ELR (cell line): Measurements from ENCODE around the gene SRGAP3.

Experiments used
- DNase-seq: peaks from one replicate; pipeline ENCODE4 v3.0.0-alpha.2; 2015; ENCODE audit warnings: low read depth

The SRGAP3 gene

DNA sequence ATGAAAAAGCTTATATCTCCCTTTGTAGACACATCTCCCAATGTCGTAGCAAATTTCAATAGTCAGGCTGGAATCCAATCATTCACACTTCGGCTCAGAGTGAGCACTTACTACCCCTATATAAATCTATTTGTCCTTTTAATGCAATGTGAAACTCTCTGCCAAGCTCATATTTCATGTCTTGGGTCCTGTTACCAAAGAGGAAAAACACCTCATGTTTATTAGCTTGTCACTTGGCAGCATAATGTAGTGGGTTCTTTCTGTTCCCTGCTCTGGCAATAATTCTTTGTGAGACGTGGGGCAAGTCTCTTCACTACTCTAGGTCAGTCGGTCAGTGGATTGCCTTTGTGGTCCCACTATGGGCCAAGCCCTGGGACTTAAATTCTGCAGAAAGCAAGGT lies 107.1 kb downstream of the SRGAP3 start:
- no peak for DNase-seq

DNA sequence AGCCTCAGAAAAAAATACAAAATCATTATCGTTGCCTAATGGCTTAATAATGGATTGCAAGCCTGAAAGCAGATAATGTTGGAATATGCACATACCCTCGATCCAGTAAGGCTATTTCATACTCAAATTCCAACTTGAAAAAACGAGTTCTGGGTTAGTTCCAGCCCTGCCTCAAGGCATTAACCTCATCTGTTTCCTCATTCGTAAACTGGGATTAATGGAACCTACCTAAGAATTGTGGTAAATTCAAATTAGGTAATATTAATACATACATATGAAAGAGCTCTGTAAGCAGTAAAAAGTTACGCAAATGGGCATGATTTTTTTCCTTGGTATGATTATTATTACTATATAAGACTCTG lies 107.5 kb downstream of the SRGAP3 start:
- DNase-seq, result no peak

DNA sequence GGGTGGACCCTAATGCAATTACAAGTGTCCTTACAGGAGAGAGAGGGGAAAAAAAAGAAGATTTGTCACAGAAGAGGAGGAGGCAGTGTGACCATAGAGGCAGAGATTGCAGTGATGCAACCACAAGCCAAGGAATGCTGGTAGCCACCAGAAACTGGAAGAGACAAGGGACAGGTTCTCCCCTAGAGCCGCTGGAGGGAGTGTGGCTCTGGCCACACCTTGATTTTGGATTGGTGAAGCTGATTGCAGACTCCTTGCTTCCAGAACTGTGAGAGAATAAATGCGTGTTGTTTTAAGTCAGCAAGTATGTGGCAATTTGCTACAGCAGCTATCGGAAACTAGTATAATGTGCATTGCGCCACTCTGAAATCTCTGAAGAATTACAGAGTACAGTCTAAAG lies 110.1 kb downstream of the SRGAP3 start:
- no peak for DNase-seq

DNA sequence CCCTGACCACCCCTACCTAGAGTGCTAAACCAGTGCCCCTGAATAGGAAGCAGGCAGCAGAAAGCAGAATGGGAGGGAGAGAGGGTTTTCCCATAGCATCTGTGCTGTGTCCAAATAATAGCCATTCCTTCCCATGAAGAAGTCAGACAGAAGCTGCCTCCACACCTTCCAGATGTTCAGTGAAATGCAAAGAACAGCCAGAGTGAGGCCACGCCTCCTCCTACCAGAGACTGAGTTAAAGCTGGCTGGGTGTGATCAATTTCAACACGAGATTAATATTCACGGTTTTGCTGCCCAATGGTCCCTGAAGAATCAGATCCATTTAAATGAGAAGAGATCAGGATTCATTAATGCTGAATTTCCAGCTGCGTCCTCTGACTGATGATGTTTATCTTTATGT lies 111.8 kb downstream of the SRGAP3 start:
- DNase-seq, result no peak

DNA sequence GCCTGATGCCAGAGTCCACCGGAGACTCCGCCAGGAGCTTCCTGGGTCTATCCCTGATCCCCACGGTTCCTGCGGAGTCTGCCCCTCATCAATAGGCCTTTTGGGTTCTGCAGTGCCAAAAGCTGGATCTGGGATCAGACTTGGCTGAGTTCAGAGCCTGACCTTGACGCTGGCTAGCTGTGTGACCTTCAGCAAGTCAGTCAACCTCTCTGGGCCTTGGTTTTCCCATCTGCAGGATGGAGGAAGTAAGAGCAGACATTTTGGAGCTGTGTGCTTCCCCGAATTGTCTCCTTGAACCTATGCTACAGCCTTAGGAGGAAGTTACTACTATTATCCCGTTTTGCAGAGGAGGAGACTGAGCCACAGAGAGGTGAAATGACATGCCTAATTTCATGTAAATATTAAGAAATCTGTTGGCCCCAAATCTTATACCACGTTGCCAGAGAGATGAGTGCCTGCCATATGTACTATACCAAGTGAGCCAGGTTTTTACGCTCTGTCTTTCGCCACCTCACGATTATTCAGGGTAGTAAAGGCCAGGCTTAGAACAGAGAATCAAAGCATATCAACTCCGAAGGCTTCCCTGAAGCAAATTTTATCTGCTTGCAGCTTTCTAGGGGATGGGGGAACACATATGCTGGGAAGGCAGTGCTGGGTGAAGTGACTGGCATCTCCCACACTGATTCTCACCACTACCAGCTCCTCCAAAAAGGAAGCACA lies 112.5 kb downstream of the SRGAP3 start:
- DNase-seq, result no peak

DNA sequence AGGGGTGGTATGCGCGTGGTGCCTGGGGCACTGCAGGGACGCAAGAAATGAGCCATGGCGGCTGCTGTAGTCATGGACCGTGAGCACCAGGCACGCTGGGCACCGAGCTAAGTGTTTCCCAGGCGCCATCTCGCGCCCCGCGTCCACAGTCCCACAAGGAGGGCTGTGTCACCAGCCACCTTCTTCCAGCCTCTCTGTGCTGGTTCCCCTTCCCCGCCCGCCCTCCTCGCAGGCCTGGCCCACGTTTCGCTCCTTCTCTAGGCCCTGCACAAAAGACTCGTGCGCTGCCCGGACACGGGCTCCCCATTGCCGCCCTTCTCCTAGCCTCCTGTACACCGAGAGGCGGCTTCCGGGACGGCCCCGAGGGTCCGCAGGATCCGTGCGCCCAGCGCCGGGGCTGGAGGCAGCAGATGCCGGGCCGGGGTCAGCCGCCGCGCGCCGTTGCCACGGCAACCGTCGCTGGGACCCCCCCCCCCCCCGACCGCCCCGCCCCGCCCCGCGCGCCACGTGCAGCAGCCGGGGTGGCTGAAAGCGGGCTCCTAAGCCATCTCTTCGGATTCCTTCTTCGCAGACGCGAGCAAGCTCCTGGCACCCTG lies 113.4 kb downstream of the SRGAP3 start:
- no peak for DNase-seq

DNA sequence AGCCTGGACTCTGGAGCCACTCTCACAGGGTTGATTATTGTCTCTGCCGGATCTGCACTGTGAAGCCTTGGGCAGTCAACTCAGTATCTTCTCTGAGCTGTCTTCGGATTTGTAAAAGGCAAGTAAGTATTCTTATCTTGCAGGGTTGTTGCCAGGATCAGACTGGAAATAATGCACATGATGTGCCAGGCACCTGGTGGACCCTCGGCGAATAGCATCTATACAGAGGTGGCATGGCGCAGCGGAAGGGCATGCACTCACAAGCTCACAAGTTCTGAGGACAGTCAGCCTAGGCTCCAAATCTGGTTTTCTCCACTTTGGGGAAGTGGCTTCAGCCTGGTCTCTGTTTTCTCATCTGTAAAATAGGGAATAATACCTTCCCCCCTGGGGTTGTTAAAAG lies 113.9 kb downstream of the SRGAP3 start:
- no peak for DNase-seq

DNA sequence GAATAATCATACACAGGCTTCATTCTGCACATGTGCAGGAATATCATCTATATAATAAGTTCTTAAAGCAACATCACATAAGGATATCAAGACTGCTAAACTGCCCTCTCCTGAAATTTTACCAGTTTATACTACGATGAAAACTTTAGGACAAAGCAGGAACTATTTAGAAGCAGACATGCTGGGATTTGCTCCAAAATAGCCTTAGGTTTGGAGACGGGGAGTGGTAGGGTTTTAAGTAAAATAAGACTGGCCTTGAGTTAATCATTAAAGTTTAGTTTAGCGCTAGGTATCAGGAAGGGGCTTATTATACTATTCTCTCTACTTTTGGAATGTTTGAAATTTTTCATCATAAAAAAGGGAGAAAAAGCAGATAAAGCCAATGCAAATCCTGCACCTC lies 115.8 kb downstream of the SRGAP3 start:
- DNase-seq, result no peak

DNA sequence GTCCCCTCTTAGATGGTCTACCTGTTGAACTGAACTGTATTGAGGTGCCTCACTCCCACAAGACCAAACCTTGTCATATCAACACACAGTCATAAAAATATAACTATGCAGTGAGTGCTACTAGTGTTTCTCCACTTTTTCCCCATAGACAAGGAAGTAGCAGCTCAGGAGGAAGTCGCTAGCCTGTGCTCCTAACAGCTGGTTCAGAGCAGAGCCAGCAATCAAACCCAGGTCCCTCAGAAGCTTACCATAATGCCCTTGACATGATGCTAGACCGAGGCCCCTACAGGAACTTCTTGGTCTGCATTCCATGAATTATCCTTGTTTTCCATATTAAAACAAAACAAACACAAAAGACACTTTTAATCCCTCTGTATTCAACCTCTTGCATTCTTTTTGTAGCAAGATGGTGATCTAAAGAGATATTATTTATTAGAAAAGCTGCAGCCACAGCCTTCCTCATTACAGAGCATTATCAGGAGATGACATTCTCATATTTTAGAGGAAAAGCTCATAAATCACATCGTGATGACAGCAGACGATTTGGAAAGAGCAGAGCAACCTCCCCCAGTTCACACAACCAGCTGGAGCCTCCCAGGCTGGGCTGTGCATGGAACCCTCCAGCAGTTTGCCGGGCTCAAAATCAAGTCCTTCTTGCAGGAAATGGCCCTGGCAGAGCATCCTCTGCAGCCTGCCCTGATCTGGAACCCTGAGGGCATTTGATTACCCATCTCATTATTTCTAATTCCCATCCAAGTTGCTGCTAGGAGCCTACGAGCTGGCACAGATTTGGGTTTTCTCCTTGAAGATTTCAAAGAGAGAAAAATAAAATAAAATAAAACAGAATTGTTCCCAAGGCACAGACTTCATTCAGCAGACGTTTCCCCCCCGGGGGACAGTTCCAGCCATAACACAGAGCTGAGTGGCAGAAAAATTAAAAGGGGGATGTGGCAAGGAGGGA lies 118.8 kb downstream of the SRGAP3 start:
- no peak for DNase-seq

DNA sequence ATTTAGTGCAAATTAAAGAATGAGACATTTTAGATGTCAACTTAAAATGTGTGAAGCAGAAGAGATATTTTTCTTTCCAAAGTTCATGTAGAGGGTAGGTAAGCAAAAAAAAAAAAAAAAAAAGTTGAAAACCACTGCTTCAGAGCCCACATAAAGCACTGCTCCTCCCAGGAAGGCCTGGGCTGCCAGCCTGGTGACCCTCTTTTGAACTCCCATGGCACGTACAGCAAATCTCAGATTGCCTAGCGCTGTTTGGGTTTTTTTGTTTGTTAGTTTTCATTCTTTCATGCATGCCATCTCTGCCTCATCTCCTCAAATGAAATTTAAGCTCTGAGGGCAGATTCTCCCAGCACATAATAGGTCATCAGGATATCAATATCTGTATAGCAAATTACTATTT lies 120.1 kb downstream of the SRGAP3 start:
- DNase-seq, result no peak

DNA sequence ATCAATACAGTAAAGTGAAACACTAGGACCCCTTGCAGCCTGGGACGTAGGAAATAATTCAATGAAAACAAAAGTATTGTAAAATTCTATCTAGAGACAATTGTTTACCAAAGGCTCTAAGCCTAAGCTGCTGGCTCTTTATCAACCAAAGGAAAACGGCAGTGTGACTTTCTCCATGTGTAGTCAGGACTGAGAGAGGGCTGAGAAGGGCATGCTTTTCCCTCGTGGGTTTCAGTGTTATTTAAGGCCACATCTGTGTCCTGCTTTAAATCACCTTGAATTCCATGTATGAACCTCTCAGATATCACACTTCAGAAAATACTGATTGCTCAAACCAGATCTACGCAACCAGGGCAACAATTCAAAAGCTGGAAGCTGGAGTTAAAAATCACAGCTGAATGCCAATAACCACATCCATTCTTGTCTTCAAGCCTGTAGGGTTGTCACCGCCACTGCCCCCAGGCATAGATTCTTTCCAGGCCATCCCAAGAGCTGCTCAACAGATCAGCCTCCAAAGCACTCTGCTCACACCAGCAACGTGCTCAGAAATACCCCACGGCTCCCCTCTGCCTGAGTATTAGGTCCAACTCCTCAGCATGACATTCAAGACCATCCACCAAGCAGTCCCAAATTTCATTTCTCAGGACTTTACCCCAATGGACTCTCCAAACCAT lies 124.0 kb downstream of the SRGAP3 start:
- DNase-seq, result no peak

DNA sequence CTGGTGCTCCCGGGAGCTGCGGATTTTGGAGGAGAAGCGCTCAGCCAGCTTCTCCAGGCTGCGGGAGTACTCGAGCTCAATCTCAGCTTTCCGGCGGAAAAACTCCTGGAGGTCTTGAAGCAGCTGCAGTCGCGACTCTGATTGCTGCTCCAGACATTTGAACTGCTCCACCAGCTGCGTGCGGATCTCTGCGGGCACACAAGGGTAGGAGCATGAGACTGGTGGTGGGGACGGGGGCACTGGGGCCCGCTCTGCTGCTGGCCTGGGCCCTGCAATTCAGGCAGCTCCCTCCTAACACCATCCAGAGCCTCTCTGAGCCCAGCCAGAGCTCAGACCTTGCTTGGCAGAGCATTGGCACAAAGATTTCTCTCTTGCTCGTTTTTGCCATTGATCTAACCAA lies 124.7 kb downstream of the SRGAP3 start:
- no peak for DNase-seq

DNA sequence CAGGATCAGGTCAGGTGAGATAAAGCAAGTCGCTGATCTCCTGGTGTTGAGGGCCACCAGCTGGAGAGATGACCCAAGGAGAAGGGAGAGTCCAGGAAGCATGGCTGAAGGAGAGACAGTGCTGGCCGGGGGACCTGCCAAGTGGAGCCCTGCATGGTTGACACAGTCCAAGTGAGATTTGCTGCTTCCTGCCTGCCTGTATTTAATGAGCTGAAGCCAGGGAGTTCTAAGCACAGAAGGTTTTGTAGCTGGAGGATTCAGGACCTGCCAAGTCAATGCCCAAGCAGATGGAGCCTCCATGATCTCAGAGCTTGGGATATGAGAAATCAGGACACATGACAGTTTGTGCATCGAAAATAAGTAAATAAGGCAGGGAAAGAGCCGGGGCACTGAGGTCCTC lies 125.6 kb downstream of the SRGAP3 start:
- no peak for DNase-seq

DNA sequence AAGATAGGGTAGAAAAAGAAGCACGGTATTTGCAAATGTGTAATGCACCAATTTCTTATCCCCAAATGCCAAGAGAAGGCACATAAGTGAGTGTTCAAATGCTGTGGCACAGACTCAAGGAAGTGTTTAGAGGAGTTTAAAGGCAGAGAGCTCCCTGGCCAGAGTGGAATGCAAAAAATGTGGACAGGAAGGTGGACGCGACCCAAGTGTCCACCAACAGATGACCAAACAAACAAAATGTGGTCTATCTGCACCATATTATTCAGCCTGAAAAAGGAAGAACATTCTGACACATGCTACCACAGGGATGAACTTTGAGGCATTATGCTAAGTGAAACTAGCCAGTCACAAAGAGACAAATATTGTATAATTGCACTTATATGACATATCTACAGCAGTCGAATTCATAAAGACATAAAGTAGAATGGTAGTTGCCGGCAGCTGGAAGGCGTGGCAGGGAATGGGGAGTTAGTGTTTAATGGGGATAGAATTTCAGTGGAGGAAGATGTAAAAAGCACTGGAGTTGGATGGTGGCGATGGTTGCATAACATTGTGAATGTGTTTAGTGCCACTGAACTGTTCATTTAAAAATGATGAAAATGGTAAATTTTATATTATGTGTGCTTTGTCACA lies 126.6 kb downstream of the SRGAP3 start:
- no peak for DNase-seq

DNA sequence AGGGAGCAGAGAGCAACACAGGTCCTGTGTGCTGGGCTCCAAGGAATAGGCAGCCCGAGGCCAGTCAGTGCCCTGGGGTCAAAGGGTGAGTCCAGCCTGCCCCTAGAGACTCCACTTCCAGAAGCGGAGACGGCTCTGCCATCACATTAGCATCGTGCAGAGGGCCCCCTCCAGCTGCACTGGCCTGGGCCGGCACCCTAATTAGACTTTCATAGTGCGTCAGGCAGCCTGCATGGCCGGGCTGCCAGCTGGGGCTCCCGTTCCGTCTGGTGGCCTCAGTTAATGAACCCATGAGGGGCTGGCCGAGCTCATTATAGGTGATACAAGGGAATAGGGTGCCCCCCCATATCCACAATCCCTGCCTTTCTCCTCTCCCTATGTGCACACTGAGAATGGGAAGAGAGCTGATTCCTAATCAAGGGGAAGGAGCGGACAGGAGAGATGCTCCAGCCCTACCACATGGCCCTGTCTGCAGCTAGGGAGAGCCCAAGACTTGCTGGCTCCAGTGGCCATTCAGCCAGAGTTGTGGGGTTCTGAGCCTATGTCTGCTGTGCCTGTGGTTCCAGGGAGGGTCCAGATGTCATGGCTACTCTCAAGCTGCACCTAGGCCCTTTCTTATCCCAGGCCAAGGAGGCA lies 128.0 kb downstream of the SRGAP3 start:
- no peak for DNase-seq

DNA sequence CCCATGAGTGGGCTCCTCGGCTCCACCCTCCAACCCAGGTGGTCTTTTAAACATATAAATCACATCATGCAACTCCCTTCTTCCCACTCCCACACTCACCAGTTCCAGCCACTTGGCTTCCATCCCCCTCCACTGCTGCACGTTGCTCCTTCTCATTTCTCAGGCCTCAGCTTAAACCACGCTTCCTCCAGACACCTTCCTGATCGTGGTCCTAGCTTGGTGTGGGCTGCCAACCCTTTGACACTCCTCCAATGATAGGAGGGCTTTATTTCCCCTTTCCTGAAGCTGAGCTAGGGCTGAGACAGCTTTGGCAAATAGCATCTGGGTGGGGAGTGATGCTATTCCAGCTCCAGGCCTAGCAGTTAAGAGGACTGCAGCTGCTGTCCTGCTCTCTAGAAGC lies 130.1 kb downstream of the SRGAP3 start:
- DNase-seq, result no peak

DNA sequence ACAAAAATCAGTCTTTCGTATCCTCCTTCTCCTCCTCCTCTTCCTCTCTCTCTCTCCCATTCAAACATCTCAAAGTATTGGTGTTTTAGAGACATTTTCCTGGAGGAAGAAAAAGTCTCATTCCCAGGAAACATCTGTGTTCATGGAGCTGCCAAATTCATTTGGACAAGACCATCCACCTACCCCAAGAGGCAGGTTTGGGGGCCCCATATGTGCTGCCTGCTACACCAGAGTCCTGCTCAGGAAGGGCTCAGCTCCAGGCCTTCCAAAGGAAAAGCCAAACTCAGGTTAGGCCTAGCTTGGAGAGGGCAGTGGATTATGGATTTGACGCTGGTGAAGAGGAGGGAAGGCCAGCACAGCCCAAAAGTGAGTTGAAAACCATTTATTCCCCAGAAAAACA lies 131.2 kb downstream of the SRGAP3 start:
- no peak for DNase-seq

DNA sequence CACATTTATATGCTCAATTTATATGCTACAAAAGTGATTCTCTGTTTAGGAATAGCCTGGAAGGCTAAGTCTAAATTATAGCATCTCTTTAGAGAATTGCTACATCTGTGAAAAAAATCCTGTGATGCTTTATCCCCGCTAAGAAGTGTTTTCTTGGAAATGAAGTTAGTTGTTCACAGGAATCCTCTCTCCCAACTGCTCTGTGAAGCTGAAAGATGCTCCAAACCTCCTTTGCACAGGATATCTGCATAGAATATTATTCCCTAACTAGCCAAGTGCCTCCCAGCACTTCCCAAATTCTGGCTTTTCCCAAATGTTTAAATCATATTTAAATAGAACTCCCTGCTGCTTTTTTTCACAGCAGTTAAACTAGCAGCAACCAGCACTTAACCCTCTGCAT lies 132.2 kb downstream of the SRGAP3 start:
- no peak for DNase-seq

DNA sequence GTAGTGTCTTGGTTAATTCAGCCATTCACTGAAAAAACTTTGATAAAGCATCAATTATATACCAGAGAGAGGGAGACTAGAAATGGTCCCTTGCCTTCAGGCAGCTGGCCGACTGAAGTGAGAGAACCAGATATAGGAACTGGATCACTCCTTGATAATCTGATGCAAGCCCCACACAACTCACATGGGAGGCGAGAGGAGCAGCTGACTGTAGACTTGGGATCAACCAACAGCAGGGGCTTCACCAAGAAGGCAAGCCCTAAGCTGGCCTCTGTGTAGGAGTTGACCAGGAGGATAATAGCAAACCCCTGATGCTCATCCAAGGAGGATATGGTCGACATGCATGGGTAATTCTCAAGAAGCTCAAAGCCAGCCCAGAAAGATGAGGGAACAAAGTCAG lies 133.1 kb downstream of the SRGAP3 start:
- DNase-seq, result no peak

DNA sequence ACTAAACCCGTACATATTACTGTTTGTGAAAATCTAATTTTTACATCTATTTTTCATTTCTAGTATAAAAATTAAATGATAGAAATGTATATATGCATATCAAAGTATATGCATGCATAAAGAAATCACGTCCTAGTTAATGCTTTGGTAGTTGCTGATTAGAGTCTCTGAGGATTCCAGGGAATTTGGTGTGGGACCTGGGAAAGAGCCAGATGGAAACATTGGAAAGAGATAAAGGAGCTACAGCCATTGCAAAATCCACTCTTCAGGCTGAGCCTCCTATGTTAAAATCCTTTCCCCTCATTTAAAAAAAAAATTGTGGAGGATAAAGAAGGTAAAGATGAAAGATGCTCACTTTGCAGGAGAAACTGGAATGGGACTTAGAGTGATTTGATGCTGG lies 134.1 kb downstream of the SRGAP3 start:
- no peak for DNase-seq

DNA sequence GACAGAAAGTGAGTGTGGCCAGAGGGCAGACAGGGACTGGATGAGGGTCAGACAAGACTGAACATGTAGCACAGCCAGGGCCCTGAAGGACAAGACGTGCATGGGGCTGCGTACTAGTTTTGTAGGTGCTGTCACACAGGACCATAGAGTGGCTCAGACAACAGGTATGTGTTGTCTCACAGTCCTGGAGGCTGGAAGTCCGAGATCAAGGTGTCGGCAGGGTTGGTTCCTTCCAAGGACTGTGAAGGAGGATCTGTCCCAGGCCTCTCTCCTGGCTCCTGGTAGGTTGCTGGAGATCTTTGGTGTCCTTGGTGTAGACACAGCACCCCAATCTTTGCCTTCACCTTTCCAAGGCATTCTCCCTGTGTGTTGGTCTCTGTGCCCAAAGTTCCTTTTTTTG lies 136.4 kb downstream of the SRGAP3 start:
- DNase-seq, result no peak

DNA sequence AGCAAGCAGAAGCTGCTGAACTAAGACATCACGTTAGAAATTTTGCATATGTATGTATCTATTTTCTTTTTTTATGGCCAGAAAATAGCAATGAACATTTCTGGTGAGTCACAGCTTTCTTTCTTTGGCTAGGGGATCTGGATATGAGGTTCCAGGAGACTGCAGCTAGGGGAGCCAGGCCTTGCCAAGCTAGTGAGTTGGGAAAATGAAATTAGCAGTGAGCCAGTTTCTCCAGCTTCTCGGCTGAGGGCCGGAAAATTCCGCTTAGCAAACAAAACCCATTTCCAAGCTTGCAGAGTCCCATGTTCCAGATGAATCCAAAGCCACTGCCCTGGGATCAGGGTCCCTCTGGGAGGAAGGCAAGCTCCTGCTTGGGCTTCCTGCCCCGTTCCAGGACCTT lies 137.6 kb downstream of the SRGAP3 start:
- DNase-seq, result no peak
